Activated T-cell treated with anti-CD3 and anti-CD28 coated beads, Interleukin-2, amount 50 U/mL, for 4 hours (primary cell): ENCODE data around the gene CD6. TPM values are rescaled to one million over a fixed set of nuclear protein-coding genes. Genes with fewer than 3 reads are reported as not detected.
A peak's percentile ranks its signal among the peaks of the same experiment; 100 is the strongest.
"Not testable (repeated sequence)": the region's sequence is repeated elsewhere in the genome, so short reads cannot be mapped to it uniquely, and the experiment has no call there.

Source experiments
- ATAC-seq, 2 donors: fragments of 200-7000 bp; cut with Tn5 transposase; one replicate each; pipeline ENCODE4 v1.10.0; 2021
- DNase-seq: peaks from one replicate; pipeline ENCODE4 v3.0.0-alpha.2; 2020
- H3K27me3 Mint-ChIP-seq: one replicate; pipeline ENCODE4 v1.8.0; 2021; ENCODE audit warnings: low read depth, mixed read lengths
- H3K36me3 Mint-ChIP-seq: one replicate; pipeline ENCODE4 v1.8.0; 2022; ENCODE audit warnings: mixed read lengths; ENCODE audit not compliant: insufficient read depth
- H3K4me1 Mint-ChIP-seq: one replicate; pipeline ENCODE4 v1.8.0; 2021; ENCODE audit warnings: low read depth, mixed read lengths
- H3K4me3 Mint-ChIP-seq: one replicate; pipeline ENCODE4 v1.8.0; 2021; ENCODE audit warnings: mild to moderate bottlenecking, moderate library complexity, mixed read lengths
- H3K9me3 Mint-ChIP-seq: one replicate; pipeline ENCODE4 v1.8.0; 2021; ENCODE audit warnings: mixed read lengths
- total RNA-seq, 3 donors: library from RNA; stranded (reverse); gene quantifications; one replicate each; pipeline ENCODE4 v1.2.1, GENCODE V29; 2021

CD6 gene
- total RNA-seq, 3 donors from 2014 or later, result 638 to 711 (median 642) TPM

DNA sequence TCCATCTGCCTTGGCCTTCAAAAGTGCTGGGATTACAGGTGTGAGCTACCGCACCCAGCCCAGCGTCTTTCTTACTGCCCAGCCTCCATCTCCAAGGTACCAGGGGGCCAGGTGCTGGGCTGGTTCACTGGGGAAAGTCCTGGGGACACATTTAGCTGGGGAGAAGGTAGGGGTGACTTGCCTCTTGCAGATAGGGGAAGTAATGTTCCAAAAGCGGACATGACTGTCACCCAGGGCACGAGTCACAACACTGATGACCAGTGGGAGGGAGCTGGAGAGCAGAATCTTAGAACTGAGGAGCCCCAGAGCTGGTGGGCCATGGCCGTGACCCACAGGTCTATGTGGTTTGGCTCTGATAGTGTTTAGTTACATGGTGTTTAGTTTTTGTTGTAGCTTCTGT is 17.1 kb upstream of the CD6 start:
- Mint-ChIP-seq H3K27me3 (peaks cover 13% of the 10 kb centered on the region), H3K9me3 (no peaks in the 10 kb centered on the region), H3K4me1 (peaks cover 21% of the 10 kb centered on the region), H3K36me3 (no peaks in the 10 kb centered on the region), H3K4me3 (no peak overlapping the region)
- ATAC-seq (no peak), DNase-seq (no peak)

DNA sequence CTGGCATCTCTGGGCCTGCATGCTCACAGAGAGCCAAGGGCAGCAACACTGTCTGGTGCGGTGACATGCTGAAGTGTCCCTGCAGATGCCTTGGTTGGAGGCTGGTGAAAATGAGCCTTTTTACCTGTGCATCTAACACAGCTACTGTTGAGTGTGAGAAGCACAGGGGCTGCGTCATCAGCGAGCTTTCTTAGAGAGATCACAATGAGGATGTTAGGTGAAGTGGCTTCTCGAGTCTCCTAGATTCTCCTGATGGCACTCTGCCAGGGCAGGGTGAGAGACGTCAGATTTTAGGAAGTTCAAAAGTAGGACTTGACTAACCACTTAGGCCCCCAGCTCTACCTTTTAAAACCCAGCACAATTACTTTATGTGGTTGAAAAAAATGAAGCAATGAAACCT is 15.9 kb upstream of the CD6 start:
- no peak for DNase-seq

DNA sequence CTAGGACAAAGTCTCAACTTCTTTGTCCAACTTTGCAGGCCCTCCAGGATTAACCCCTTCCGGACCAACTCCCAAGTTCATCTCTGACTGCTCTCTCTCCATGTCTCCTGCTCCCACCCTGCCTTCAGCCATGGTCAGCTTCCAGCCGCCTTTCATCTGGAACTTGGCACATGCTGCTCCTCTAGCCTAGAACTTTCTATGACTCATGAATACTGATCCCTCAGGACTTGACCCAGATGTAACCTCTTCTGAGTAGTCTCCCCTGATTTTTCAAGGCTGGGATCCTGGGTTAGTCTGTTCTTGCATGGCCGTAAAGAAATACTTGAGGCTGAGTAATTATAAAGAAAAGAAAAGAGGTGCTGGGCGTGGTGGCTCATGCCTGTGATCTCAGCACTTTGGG is 14.3 kb upstream of the CD6 start:
- no peak for DNase-seq
- H3K4me3 Mint-ChIP-seq, result no peak overlapping the region
- H3K9me3 Mint-ChIP-seq, result no peaks in the 10 kb centered on the region
- peaks cover 11% of the 10 kb centered on the region for H3K4me1 Mint-ChIP-seq
- no peak for ATAC-seq
- peaks cover 6% of the 10 kb centered on the region for H3K27me3 Mint-ChIP-seq
- no peaks in the 10 kb centered on the region for H3K36me3 Mint-ChIP-seq

More for the DNA sequence above, 15.9 kb upstream of the CD6 start:
- no peak overlapping the region for H3K4me3 Mint-ChIP-seq
- H3K36me3 Mint-ChIP-seq, result no peaks in the 10 kb centered on the region
- no peak for ATAC-seq
- peaks cover 10% of the 10 kb centered on the region for H3K27me3 Mint-ChIP-seq
- H3K4me1 Mint-ChIP-seq, result peaks cover 17% of the 10 kb centered on the region
- no peaks in the 10 kb centered on the region for H3K9me3 Mint-ChIP-seq

DNA sequence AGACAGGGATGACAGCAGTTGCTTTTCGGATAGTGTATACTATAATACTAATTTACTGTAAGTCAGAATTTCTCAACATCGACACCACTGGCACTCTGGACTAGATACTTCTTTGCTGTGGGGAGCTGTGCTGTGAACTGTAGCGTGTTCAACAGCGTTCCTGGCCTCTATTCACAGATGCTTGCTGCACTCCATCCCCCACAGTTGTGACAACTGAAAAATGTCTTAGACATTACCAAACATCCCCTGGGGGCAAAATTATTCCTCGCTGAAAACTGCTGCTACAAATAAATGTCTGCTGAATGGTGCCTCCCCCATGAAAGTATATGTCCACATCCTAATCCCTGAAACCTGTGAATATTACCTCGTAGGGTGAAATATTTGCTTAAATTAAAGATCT is 12.0 kb upstream of the CD6 start:
- Mint-ChIP-seq H3K4me3 (no peak overlapping the region), H3K27me3 (no peaks in the 10 kb centered on the region)

DNA sequence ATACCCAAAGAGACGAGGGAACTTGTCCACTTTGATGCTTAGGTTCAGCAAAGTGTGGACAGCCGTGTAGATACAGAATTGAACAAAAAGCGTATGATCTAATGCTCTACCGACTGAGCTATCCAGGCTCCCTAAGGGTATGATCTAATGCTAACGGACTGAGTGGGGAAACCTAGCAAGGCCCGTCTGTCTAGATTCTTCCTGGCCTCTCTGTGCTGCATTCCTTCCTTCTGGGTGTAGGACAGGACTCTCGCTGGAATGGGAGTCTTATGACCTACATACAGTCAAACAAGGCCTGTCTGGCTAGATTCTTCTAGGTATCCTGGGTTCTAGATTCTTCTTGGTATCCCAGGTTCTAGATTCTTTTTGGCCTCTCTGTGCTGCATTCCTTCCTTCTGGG is 11.1 kb upstream of the CD6 start:
- H3K9me3 Mint-ChIP-seq, result no peaks in the 10 kb centered on the region
- no peak for DNase-seq
- ATAC-seq, result no peak
- no peaks in the 10 kb centered on the region for H3K27me3 Mint-ChIP-seq
- no peak overlapping the region for H3K4me3 Mint-ChIP-seq
- H3K4me1 Mint-ChIP-seq, result no peaks in the 10 kb centered on the region
- H3K36me3 Mint-ChIP-seq, result no peaks in the 10 kb centered on the region

More for the DNA sequence above, 12.0 kb upstream of the CD6 start:
- Mint-ChIP-seq H3K36me3 (no peaks in the 10 kb centered on the region), H3K4me1 (no peaks in the 10 kb centered on the region), H3K9me3 (no peaks in the 10 kb centered on the region)
- ATAC-seq, result no peak
- DNase-seq, result no peak

DNA sequence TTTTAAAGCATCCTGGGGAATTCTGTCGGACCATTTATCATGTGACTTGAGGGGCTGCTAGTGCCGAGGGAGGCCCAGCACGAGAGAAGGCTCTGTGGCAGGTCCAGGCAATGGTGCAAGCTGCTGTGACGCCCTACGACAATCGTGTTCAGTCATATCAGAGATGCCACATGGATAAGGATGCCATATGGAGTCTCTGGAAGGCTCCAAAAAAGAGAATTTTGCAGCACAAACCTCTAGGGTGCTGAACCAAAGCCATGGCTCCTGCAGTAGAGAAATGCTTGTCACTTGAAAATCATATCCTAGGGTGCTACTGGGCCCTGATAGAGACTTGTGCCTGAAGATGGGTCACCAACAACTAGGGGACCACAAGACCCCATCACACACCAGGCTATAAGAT is 6.7 kb upstream of the CD6 start:
- Mint-ChIP-seq H3K36me3 (no peaks in the 10 kb centered on the region), H3K27me3 (no peaks in the 10 kb centered on the region)

DNA sequence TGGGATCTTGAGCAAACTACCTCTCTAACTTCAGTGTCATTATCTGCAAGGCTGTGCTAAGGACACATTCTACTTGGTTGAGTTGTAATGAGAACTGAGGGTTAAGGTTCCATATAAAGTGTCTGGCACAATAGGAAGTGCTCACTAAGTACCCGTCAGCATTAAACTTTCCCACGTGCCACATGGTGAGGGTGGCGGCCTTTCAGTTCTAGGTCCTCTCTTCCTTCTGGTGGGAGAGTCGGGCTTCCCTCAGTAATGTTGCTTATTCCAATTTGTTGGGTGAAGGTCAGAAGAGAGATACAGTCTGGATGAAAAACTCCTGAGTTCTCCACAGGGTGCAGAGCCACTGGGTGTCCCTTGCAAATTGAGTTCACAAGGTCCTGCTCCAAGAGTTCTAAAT is 4.6 kb upstream of the CD6 start:
- DNase-seq, result no peak
- no peak overlapping the region for H3K4me3 Mint-ChIP-seq
- ATAC-seq, result no peak
- no peaks in the 10 kb centered on the region for H3K36me3 Mint-ChIP-seq
- H3K4me1 Mint-ChIP-seq, result peaks cover 15% of the 10 kb centered on the region
- H3K27me3 Mint-ChIP-seq, result no peaks in the 10 kb centered on the region
- peaks cover 5% of the 10 kb centered on the region for H3K9me3 Mint-ChIP-seq

More for the DNA sequence above, 6.7 kb upstream of the CD6 start:
- ATAC-seq (no peak), DNase-seq (no peak)
- Mint-ChIP-seq H3K9me3 (peaks cover 5% of the 10 kb centered on the region), H3K4me3 (no peak overlapping the region), H3K4me1 (no peaks in the 10 kb centered on the region)

DNA sequence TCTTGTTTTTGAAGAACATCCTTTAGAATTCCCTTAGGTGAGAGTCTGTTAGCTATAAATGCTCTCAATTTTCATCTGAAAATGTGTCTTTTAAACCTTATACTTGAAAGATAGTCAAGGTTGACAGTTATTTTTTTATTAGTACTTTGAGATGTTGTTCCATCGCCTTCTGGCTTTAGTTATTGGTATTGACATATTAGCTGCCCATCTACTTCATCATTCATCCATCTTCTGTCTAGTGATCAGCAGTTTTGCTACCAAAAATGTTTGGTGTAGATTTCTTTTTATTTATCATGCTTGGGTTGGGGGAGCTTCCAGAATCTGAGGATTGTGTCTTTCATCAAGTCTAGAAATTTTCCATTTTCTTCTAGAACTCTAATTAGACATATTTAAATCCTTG is 3.3 kb upstream of the CD6 start:
- DNase-seq (no peak), ATAC-seq (no peak)
- H3K9me3 Mint-ChIP-seq, result peaks cover 5% of the 10 kb centered on the region
- peaks cover 15% of the 10 kb centered on the region for H3K4me1 Mint-ChIP-seq
- peaks cover 4% of the 10 kb centered on the region for H3K36me3 Mint-ChIP-seq
- H3K27me3 Mint-ChIP-seq, result no peaks in the 10 kb centered on the region
- H3K4me3 Mint-ChIP-seq, result no peak overlapping the region

DNA sequence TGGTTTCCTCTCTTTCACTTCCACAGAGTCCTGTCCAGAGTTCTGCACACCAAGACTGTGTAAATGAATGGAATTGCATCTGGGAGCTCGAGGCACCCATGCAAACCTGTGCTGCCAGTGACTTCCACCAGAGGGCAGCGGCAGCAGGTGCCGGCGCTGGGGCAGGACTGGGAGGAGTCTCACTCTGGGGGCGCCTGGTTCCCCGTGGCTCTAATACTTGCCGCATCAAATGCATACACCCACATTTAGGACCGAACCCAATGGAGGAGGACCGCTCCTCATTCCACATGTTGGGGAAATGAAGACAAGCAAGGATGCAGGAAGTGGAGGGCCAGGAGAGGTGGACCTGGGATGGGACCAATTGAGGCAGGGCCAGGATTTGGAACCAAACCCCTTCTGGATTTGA is 1.1 kb upstream of the CD6 start:
- ATAC-seq (peak; percentile 46 to 59), DNase-seq (peak; percentile 83)
- no peaks in the 10 kb centered on the region for H3K27me3 Mint-ChIP-seq
- peak overlapping the region; percentile 96 for H3K4me3 Mint-ChIP-seq
- H3K36me3 Mint-ChIP-seq, result peaks cover 23% of the 10 kb centered on the region
- H3K4me1 Mint-ChIP-seq, result peaks cover 24% of the 10 kb centered on the region
- H3K9me3 Mint-ChIP-seq, result peaks cover 5% of the 10 kb centered on the region

DNA sequence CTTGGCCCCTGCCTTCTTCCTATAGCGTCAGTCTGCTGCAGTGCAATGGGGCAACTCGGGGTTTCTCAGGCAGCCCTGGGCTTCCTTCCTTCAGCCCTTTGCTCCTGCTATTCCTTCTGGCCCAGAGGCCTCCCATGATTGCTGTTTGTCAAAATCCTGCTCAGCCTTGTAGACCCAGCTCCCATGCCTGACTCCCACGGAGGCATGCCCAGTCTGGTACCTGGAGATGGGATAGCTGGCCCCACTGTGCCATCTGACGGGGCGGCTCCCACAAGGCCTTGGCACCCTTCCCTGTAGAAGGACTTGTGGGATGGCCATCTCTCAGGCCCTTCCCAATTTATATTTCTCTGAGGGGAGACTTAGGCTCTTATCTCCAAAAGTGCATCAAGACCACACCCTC is 590 bp upstream of the CD6 start:
- peak overlapping the region; percentile 96 for H3K4me3 Mint-ChIP-seq
- ATAC-seq (no peak), DNase-seq (no peak)
- peaks cover 5% of the 10 kb centered on the region for H3K9me3 Mint-ChIP-seq
- H3K4me1 Mint-ChIP-seq, result peaks cover 25% of the 10 kb centered on the region
- no peaks in the 10 kb centered on the region for H3K27me3 Mint-ChIP-seq
- peaks cover 25% of the 10 kb centered on the region for H3K36me3 Mint-ChIP-seq

DNA sequence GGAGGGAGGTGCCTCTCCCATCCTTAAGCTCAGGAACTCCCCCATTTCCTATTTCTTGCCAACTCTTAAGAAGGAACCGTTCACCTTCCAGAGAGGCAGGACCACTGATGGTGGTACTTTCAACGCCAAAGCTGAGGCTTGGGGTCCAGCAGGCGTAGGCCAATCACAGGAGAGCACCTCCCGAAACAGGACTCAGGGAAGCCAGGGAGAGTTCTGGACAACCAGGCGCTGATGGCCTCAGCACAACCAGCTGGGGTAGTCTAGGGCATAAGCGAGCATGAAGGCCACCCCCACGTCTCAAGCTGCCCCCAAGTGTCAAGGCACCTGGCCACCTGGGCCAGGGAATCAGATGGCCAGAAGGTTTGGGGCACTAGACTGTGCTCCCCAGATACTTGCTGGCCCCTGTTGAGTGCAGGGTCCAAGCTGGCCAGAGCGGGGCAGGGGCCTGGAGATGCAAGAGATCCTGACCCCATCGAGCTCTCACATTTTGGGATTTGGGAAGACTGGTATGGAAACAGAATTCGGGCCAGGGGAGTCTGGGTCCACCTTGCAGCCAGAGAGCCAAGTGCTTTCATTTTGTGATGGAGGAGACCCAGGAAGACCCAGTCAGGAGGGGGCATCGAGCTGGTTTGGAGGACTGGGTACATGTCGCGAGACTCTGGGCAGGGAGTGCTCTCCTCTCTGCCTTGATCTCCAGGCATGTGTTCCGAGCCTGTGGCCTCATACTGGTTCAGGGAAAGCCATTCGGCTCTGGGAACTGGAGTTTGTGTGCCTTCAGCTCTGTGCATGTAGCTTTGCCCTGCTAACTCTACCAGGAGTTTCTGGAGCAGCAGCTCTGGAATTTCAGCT is 926 bp downstream of the CD6 start:
- no peaks in the 10 kb centered on the region for H3K27me3 Mint-ChIP-seq
- no peak for DNase-seq
- peak overlapping the region; percentile 96 for H3K4me3 Mint-ChIP-seq
- peak; percentile 25 to 34 for ATAC-seq
- peaks cover 39% of the 10 kb centered on the region for H3K36me3 Mint-ChIP-seq
- H3K4me1 Mint-ChIP-seq, result peaks cover 40% of the 10 kb centered on the region
- H3K9me3 Mint-ChIP-seq, result peaks cover 5% of the 10 kb centered on the region

DNA sequence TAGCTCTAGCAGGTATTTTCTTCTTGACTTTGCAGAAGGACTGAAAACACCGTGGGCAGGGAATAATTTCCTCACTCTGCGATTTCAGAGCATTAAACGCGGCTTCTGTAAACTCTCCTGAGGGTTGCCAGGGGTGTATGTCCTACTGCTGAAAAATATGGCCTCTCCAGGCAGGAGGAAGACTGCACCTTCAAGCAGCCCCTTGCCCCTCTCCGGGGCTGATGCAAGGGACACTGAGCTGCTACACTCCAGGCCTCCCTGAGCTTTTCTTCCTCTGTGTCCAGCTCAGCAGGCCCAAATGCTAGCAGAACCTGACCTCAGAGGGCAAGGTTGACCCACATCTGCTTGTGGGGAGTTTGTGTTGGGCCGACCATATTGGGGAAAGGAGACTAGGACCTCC is 2.2 kb downstream of the CD6 start:
- ATAC-seq, result peak in 1 of 2 donors; percentile 5
- H3K36me3 Mint-ChIP-seq, result peaks cover 51% of the 10 kb centered on the region
- no peak for DNase-seq
- H3K4me3 Mint-ChIP-seq, result peak overlapping the region; percentile 96
- no peaks in the 10 kb centered on the region for H3K27me3 Mint-ChIP-seq
- H3K9me3 Mint-ChIP-seq, result no peaks in the 10 kb centered on the region
- H3K4me1 Mint-ChIP-seq, result peaks cover 52% of the 10 kb centered on the region

DNA sequence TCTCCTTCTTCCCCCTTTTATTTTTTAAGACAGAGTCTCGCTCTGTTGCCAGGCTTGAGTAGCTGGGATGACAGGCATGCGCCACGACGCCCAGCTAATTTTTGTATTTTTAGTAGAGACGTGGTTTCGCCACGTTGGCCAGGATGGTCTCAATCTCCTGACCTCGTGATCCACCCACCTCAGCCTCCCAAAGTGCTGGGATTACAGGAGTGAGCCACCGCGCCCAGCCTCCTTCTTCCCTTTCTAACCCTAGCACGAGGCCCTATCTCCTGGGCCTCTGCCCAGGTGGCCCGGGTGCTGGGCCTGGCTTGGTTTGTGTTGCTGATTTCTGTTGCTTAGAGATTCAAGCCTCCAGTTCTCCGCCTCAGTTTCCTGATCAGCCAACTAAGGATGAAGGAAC is 2.8 kb downstream of the CD6 start:
- peaks cover 58% of the 10 kb centered on the region for H3K4me1 Mint-ChIP-seq
- H3K36me3 Mint-ChIP-seq, result peaks cover 54% of the 10 kb centered on the region
- DNase-seq, H3K27me3 Mint-ChIP-seq, ATAC-seq, H3K9me3 Mint-ChIP-seq: not testable (repeated sequence)
- peak overlapping the region; percentile 96 for H3K4me3 Mint-ChIP-seq

DNA sequence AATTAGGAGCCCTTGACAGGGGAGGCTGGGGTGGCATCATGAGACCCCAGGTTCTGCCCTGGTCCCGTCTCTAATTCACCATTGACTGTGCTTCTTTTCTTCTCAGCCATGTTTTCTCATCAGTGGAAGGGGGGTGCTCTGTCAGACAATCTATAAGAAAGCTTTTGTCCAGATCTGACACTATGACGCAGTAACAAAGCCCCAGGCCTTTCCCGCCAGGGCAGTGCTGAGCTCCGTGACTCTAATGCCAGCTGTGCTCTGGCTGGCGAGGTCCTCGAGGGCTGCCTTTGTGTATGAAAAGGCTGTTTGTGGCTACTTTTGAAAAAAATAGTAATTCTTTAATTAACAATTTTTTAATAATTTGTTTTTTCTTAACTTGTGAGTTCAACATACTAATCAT is 3.2 kb downstream of the CD6 start:
- Mint-ChIP-seq H3K4me3 (peak overlapping the region; percentile 96), H3K27me3 (no peaks in the 10 kb centered on the region), H3K36me3 (peaks cover 54% of the 10 kb centered on the region), H3K9me3 (no peaks in the 10 kb centered on the region), H3K4me1 (peaks cover 59% of the 10 kb centered on the region)
- ATAC-seq (no peak), DNase-seq (no peak)

DNA sequence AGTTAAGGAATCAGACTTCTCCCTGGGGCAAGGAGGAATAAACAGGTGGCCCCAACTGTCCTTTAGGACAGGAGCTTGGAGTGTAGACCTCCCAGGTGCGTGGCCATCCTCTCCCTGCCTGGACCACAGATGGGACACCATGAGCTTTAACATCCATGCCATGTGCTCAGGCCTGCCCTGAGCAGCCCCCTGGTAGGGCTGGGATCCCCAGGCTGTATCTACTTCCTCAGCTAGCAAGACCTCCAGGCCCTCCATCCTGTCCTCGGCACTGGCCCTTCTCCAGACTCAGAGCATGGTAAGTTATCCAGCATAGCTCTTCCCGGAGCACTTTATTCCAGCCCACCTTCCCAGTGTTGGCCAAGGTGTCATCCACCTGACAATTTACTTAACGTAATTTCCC is 5.7 kb downstream of the CD6 start:
- no peaks in the 10 kb centered on the region for H3K9me3 Mint-ChIP-seq
- DNase-seq (no peak), ATAC-seq (no peak)
- H3K27me3 Mint-ChIP-seq, result no peaks in the 10 kb centered on the region
- peaks cover 55% of the 10 kb centered on the region for H3K36me3 Mint-ChIP-seq
- peak overlapping the region; percentile 96 for H3K4me3 Mint-ChIP-seq
- peaks cover 66% of the 10 kb centered on the region for H3K4me1 Mint-ChIP-seq
